ENCODE results near the gene HEY2. TPM values are rescaled to one million over a fixed set of nuclear protein-coding genes. Genes with fewer than 3 reads are reported as not detected.

The HEY2 gene
- total and polyA plus RNA-seq, 12 donors = 12.4 to 75.1 (median 33.2) TPM

- intact Hi-C loops (cut with DNase I) = loop anchor here in 5 of 10 donors (10.0 kb wide), 3 partner anchors 179 to 609 kb away; partner anchors contain the start of gene TPD52L1 (in 3 of the 5)
- peaks cover 0 to 27% (median under 1%) of the 10 kb centered on the region in 9 donors for H3K36me3 ChIP-seq
- no peak overlapping the region for H3K4me3 ChIP-seq
- TF ChIP-seq CTCF (IDR thresholded peaks at IDR 0.05) = no peak
- H3K4me1 ChIP-seq = peaks cover 0 to 49% (median 9%) of the 10 kb centered on the region in 9 donors
- H3K27me3 ChIP-seq = peaks cover 0 to 11% (median 0%) of the 10 kb centered on the region in 7 donors
- WGBS, 2 donors = 66 to 74% methylated on average over 2 of the region's 2 CpGs
- ATAC-seq (no peak), DNase-seq (no peak)
- H3K9me3 ChIP-seq = no peaks in the 10 kb centered on the region
- peak overlapping the region in 2 of 10 donors; percentile 10 to 19 for H3K27ac ChIP-seq
Observed at GRCh38 chr6:125764121-125764671, 14.8 kb downstream of the HEY2 start.

- Histone ChIP-seq H3K36me3 (peaks cover 0 to 9% (median 0%) of the 10 kb centered on the region in 9 donors), H3K4me1 (peaks cover 0 to 37% (median 7%) of the 10 kb centered on the region in 9 donors), H3K4me3 (no peak overlapping the region), H3K27ac (peak overlapping the region in 1 of 10 donors; percentile 13), H3K9me3 (no peaks in the 10 kb centered on the region), H3K27me3 (peaks cover 0 to 5% (median 0%) of the 10 kb centered on the region in 7 donors)
- ATAC-seq (peak in 5 of 8 donors; percentile 32 to 91 (median 71)), DNase-seq (no peak)
- TF ChIP-seq CTCF (IDR thresholded peaks at IDR 0.05) = no peak
- 22 to 40% methylated on average over 1 of the region's 1 CpG for WGBS, 2 donors
- intact Hi-C loops (cut with DNase I) = loop anchor here in 9 of 10 donors (5.0 to 10.0 kb wide), 4 partner anchors 181 to 611 kb away; partner anchors contain the start of gene TPD52L1 (in 3 of the 9)
Observed at GRCh38 chr6:125765944-125766343, 16.5 kb downstream of the HEY2 start.

DNA sequence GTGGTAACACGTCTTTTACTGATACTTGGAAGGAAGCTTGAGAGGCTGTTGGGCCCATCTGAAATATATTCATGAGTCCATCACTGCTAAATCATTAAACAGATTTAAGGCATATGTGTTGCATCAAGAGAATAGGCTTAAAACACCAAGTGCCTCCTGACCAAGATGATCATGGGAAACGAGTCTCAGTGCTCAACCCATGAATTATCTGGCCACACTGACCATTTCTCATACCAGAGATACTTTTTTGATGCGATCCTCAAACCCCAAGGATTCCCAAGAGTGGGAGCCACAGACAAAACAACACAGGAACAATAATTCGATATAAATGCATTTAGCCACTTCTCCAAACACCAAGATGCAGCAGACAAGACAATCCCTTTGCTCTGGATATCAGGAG, 17.2 kb downstream of the HEY2 start:
- H3K4me1 ChIP-seq = peaks cover 0 to 30% (median 7%) of the 10 kb centered on the region in 9 donors
- 77 to 85% methylated on average over 4 of the region's 4 CpGs for WGBS, 2 donors

More for the DNA sequence above, 17.2 kb downstream of the HEY2 start:
- no peak overlapping the region for H3K4me3 ChIP-seq
- ATAC-seq = no peak
- H3K27me3 ChIP-seq = peaks cover 0 to 5% (median 0%) of the 10 kb centered on the region in 7 donors
- TF ChIP-seq CTCF (IDR thresholded peaks at IDR 0.05) = no peak
- H3K9me3 ChIP-seq = no peaks in the 10 kb centered on the region
- intact Hi-C loops (cut with DNase I) = loop anchor here in 9 of 10 donors (5.0 to 10.0 kb wide), 4 partner anchors 182 to 612 kb away; partner anchors contain the start of gene TPD52L1 (in 3 of the 9)
- H3K36me3 ChIP-seq = peaks cover 0 to 3% (median 0%) of the 10 kb centered on the region in 9 donors
- H3K27ac ChIP-seq = no peak overlapping the region
- DNase-seq = no peak

All from heart right ventricle (tissue), 16 donors.